Loucy (cell line): ENCODE data around the gene OGFOD2.

Source experiments
- CTCF ChIP-seq: fragments of 200-600 bp; sonication (generic); conservative IDR thresholded peaks from 2 replicates; pipeline ENCODE4 v1.5.1; 2014; ENCODE audit warnings: mild to moderate bottlenecking, antibody characterized with exemption, low read length
- EZH2phosphoT487 ChIP-seq: fragments of 200-600 bp; IDR thresholded peaks from 2 replicates; pipeline ENCODE4 v1.6.1; 2018; ENCODE audit warnings: antibody characterized with exemption, mild to moderate bottlenecking, moderate library complexity, borderline replicate concordance

- TF ChIP-seq CTCF (no peak), EZH2phosphoT487 (no peak)
Measured at GRCh38 chr12:122982477-122982815, 7.4 kb downstream of the OGFOD2 start.
